SU-DHL-6 (cell line): ENCODE results near the gene S100P.

Experiments used
- CTCF ChIP-seq: fragments of 200-600 bp; sonication (generic); IDR thresholded peaks from one replicate; pipeline ENCODE4 v1.5.1; 2017; ENCODE audit warnings: antibody characterized with exemption, mild to moderate bottlenecking, low read length, moderate library complexity; ENCODE audit not compliant: insufficient read depth, poor library complexity, severe bottlenecking
- EZH2phosphoT487 ChIP-seq: fragments of 200-600 bp; sonication (generic), shearing (Covaris generic); conservative IDR thresholded peaks from 2 replicates; pipeline ENCODE4 v1.6.1; 2018; ENCODE audit warnings: mild to moderate bottlenecking, antibody characterized with exemption, low read length, moderate library complexity, mixed read lengths

- no peak for TF ChIP-seq EZH2phosphoT487
- no peak for TF ChIP-seq CTCF
These were observed 40.6 kb downstream of the S100P start for GRCh38 chr4:6734165-6734786.
